ENCODE measurements around the gene RNF145.
"Not testable (repeated sequence)": the region's sequence is repeated elsewhere in the genome, so short reads cannot be mapped to it uniquely, and the experiment has no call there.

The RNF145 gene

DNA sequence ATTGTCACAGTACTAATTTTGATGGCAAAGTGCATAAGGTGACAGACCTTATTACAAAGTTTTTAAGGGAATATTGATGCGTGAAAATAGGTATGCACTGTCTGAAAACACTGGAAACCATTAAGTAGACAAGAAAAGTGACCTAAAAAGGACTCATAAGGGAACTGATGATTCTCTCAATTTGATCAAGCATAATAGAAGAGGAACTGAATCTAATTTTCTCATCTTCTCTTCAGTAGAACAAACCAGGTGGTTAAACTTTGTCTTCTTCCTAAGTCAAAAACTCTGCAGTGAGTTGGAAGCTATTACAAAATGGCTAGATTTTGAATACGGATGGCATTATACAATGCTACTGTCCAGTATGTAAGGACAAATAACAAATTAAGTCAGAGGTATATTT is 53.4 kb downstream of the RNF145 start:
- no peak for DNase-seq

- no peak for DNase-seq
Measured at GRCh38 chr5:159152876-159153275, 56.5 kb downstream of the RNF145 start.

GRCh38 chr5:159149085-159149484 is 60.3 kb downstream of the RNF145 start:
- no peak for DNase-seq

DNA sequence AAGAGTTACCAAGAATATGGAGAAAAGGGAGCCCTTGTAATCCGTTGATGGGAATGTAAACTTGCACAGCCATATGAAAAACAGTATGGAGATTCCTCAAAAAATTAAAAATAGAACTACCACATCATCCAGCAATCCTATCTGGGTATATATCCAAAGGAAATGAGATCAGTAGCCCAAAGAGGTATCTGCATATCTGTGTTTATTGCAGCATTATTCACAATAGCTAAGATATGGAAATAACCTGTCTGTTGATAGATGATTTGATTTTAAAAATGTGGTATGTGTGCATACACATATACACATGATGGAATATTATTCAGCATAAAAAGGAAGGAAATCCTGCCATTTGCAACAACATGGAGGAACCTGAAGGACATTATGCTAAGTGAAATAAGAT is 61.4 kb downstream of the RNF145 start:
- DNase-seq, result no peak

GRCh38 chr5:159146839-159147238 is 62.5 kb downstream of the RNF145 start:
- no peak for DNase-seq

DNA sequence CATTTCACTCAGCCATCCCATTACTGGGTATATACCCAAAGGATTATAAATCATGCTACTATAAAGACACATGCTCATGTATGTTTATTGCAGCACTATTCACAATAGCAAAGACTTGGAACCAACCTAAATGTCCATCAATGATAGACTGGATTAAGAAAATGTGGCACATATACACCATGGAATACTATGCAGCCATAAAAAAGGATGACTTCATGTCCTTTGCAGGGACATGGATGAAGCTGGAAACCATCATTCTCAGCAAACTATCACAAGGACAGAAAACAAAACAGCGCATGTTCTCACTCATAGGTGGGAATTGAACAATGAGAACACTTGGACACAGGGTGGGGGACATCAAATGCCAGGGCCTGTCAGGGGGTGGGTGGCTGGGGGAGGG is 64.2 kb downstream of the RNF145 start:
- not testable (repeated sequence) for DNase-seq

DNA sequence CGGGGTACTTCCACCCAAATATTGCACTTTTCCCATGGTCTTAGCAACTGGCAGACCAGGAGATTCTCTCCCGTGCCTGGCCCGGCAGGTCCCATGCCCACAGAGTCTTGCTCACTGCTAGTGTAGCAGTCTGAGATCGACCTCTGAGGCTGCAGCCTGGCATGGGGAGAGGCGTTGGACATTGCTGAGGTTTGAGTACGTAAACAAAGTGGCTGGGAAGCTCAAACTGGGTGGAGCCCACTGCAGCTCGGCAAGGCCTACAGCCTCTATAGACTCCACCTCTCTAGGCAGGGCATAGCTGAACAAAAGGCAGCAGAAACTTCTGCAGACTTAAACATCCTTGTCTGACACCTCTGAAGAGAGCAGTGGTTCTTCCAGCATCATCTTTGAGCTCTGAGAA is 69.6 kb downstream of the RNF145 start:
- no peak for DNase-seq

GRCh38 chr5:159135896-159136531 is 73.3 kb downstream of the RNF145 start:
- no peak for DNase-seq

DNA sequence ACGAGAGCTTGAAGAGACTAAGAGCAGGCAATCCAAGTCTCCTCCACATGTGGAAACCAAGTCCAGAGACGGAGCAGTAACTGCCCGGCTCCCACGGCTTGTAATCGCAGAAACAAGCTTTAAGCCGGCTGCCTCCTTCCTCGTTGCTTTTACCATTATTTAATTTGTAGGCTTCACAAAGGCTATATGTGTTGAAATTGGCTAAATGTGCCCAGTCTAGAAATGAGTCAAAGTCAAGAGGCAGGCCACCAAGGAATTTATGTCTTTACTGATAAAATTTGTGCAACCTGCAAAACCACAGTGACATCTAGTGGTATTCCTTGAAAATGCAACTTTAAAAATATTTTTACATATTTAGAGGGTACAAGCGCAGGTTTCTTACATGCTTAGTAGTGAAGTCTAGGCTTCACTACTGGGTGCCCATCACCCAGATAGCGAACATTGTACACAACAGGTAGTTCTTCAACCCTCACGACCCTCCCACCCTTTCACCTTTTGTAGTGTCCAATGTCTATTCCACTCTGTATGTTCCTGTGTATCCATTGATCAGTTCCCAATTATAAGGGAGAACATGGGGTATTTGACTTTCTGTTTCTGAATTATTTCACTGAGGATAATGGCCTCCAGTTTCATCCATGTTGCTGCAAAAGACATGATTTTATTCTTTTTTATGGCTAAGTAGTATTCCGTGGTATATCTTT is 76.2 kb downstream of the RNF145 start:
- peak; percentile 64 for DNase-seq

DNA sequence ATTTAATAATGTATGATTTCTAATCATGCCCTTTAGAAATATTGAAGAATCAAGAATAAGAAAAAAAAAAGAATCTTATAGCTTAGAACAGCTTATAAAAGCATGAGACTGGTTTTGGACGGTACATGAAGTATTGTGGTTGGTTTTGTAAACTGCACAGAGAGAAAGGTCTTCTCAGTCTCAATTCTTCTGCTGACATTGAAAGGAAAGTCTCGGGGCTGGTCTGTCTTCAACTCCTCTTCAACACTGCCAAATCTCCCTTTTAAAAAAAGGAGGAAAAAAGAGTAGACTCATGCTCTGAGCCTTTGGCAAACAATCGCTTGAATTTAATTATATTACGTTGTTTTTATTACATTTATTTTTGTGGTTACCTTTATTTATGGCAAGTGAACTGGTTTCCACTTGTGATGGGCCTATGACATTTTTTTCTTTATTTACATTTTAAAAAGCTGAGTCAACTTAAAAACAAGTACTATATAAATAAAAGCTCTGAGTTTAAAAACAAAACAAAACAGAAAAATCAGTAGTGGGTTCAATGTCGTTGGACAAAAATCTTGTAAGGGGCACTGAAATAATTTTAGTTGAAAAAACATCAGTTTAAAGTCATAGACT is 76.8 kb downstream of the RNF145 start:
- no peak for DNase-seq

- DNase-seq, result no peak
Measured at GRCh38 chr5:159131951-159132350, 77.4 kb downstream of the RNF145 start.

GRCh38 chr5:159130871-159131270 is 78.5 kb downstream of the RNF145 start:
- no peak for DNase-seq

GRCh38 chr5:159128070-159128541 is 81.2 kb downstream of the RNF145 start:
- no peak for DNase-seq

DNA sequence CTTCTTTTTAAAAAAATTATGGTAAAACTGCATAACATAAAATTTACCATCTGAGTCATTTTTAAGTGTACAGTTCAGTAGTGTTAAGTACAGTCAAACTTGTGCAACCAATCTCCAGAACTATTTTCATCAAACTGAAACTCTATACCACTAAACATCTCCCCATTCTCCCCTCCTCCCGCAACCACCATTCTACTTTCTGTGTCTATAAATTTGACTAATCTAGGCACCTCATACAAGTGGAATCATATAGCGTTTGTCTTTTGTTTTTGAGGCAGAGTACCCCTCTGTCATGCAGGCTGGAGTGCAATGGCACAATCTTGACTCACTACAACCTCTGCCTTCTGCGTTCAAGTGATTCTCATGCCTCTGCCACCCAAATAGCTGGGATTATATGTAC is 85.7 kb downstream of the RNF145 start:
- no peak for DNase-seq

GRCh38 chr5:159123189-159123588 is 86.2 kb downstream of the RNF145 start:
- DNase-seq, result no peak

DNA sequence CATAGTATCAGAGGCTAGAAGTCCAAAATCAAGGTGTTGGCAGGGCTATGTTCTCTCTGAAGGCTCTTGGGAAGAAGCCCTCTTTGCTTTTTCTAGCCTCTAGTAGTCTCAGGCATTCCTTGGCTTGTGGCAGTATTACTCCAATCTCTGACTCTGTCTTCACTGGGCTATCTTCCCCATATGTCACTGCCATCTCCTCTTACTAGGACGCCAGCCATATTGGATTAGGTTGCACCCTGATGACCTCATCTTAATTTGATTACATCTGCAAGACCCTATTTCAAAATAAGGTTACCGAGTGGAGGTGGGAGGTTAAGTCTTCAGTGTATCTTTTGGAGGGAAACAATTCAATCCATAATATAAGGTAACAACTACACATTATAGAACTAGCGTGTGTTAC is 88.3 kb downstream of the RNF145 start:
- no peak for DNase-seq

GRCh38 chr5:159120446-159120845 is 88.9 kb downstream of the RNF145 start:
- no peak for DNase-seq

DNA sequence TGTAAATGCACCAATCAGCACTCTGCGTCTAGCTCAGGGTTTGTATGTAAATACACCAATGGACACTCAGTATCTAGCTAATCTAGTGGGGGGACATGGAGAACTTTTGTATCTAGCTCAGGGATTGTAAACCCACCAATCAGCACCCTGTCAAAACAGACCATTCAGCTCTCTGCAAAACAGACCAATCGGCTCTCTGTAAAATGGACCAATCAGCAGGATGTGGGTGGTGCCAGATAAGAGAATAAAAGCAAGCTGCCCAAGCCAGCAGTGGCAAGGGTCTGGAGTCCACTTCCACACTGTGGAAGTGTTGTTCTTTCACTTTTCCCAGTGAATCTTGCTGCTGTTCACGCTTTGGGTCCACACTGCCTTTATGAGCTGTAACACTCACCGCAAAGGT is 89.5 kb downstream of the RNF145 start:
- DNase-seq, result not testable (repeated sequence)

- not testable (repeated sequence) for DNase-seq
Measured at GRCh38 chr5:159118958-159119659, 90.2 kb downstream of the RNF145 start.

GRCh38 chr5:159113405-159113804 is 95.9 kb downstream of the RNF145 start:
- DNase-seq, result no peak

- no peak for DNase-seq
Measured at GRCh38 chr5:159112436-159112835, 96.9 kb downstream of the RNF145 start.
